Mesenteric fat pad (tissue), 1 donor: ENCODE data around the gene RPP21. TPM values are rescaled to one million over a fixed set of nuclear protein-coding genes. Genes with fewer than 3 reads are reported as not detected.
"Not testable (repeated sequence)": the region's sequence is repeated elsewhere in the genome, so short reads cannot be mapped to it uniquely, and the experiment has no call there.

ENCODE experiments used
- DNase-seq: peaks from one replicate; pipeline ENCODE4 v3.0.0-alpha.2; 2020; ENCODE audit warnings: low spot score
- total RNA-seq: library from RNA; stranded (reverse); fragmentation: NEBNext Ultra II Directional; extraction: Animal tissue kit (Norgen Biotek cat#: 25700); gene quantifications from one replicate; pipeline ENCODE4 v1.2.1, GENCODE V29; 2021
- donor health status: DM: yes; HTN: yes; CAD: no.

Gene RPP21
- total RNA-seq, 1 donor from 2014 or later, result 22.8 TPM

- DNase-seq, result not testable (repeated sequence)
Observed at GRCh38 chr6:30369280-30369679, 24.3 kb downstream of the RPP21 start.

GRCh38 chr6:30378290-30378937 is 33.5 kb downstream of the RPP21 start:
- no peak for DNase-seq

GRCh38 chr6:30380464-30380863 is 35.5 kb downstream of the RPP21 start:
- DNase-seq, result no peak

GRCh38 chr6:30386166-30386565 is 41.2 kb downstream of the RPP21 start:
- no peak for DNase-seq

- DNase-seq, result no peak
Observed at GRCh38 chr6:30391240-30391639, 46.3 kb downstream of the RPP21 start.

GRCh38 chr6:30394139-30394538 is 49.2 kb downstream of the RPP21 start:
- DNase-seq, result no peak

Other genes starting within 250 kb of the RPP21 start
- gene TRIM31, start 232.1 kb upstream of the RPP21 start, total RNA-seq, result not detected
- gene TRIM40, start 209.0 kb upstream of the RPP21 start, total RNA-seq, result not detected
- not detected for gene TRIM10, start 183.9 kb upstream of the RPP21 start, total RNA-seq
- not detected for gene TRIM15, start 181.6 kb upstream of the RPP21 start, total RNA-seq
- gene TRIM26, start 131.8 kb upstream of the RPP21 start, total RNA-seq, result 32.1 TPM
- 10.4 TPM for gene TRIM39, start 18.2 kb upstream of the RPP21 start, total RNA-seq
- gene HLA-E, start 144.4 kb downstream of the RPP21 start, total RNA-seq, result 450 TPM
- gene GNL1, start 211.3 kb downstream of the RPP21 start, total RNA-seq, result 65.8 TPM
- gene PRR3, start 212.1 kb downstream of the RPP21 start, total RNA-seq, result 9.2 TPM
- 59.2 TPM for gene ABCF1, start 226.3 kb downstream of the RPP21 start, total RNA-seq